ENCODE measurements around the gene TOX3. TPM values are rescaled to one million over a fixed set of nuclear protein-coding genes. Genes with fewer than 3 reads are reported as not detected.

The TOX3 gene
- total and polyA plus RNA-seq, 2 of the 13 experiments (the other 11 are each of a cell fraction or from before 2014, with no cell fraction given), result 14.5 to 98.6 TPM

DNA sequence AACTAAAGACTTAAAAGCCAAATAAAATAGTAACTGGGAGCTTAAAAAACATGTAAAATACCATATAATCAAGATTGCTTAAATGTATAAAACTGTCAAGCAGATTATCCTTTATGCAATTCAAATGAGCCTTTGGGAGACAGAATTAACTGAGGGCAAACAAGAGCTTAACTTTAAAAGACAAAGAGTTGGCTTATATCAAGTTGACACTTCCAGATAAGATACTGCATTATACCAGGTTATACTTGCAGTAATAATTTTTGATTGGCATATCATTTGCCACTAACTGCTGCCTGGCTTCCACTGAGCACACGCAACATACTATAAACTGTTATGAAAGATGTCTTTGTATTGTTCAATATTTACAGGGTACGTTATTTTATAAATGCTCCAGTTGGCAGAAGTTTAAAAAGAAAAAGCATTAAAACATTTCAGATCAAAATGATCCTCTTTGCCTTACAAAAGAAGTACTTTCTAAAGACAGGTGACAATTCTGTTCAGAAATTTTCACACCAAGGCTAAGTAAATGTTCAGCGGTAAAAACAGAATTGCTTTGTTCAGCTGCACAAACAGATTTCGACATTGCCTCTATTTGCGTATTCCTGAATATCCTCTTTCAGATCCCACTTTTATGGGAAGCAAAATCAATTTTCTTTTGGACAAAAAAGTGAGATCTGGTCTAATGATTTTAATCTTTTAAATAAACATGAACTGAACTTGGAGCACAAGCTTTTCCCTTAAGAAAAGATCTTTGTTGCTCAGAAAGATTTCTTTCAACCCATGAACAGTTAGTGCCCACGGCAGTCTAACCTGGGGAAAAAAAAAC is 50.7 kb downstream of the TOX3 start (continued):
- TF ChIP-seq PRDM15 (CRISPR knock-in tag; IDR thresholded peaks at IDR 0.05) (no peak), SKI (IDR thresholded peaks at IDR 0.05; ENCODE audit: partially characterized antibody) (peak; percentile 71), ZNF180 (CRISPR knock-in tag; IDR thresholded peaks at IDR 0.05; ENCODE audit: borderline replicate concordance, low read depth) (no peak), JUN (CRISPR knock-in tag; IDR thresholded peaks at IDR 0.05) (no peak), ZNF460 (CRISPR knock-in tag; IDR thresholded peaks at IDR 0.05; ENCODE audit: borderline replicate concordance) (no peak; the same call in 1 of the 2 replicates), HNF1B (CRISPR knock-in tag; IDR thresholded peaks at IDR 0.05) (no peak), ZNF329 (CRISPR knock-in tag; IDR thresholded peaks at IDR 0.05; ENCODE audit: low read depth) (no peak), ESRRA (CRISPR knock-in tag; IDR thresholded peaks at IDR 0.05; ENCODE audit: low read depth) (no peak), ZNF672 (CRISPR knock-in tag; IDR thresholded peaks at IDR 0.05) (no peak), ZBTB21 (CRISPR knock-in tag; IDR thresholded peaks at IDR 0.05) (0 out of 2 replicates have a peak, but pooled peaks have one; percentile 22), NKX3-1 (CRISPR knock-in tag; IDR thresholded peaks at IDR 0.05) (peak; percentile 77; the same call in 1 of the 2 replicates), FOXP1 (IDR thresholded peaks at IDR 0.05) (peak; percentile 73), FOXP1 (CRISPR knock-in tag; IDR thresholded peaks at IDR 0.05) (peak; percentile 98), ZNF768 (CRISPR knock-in tag; IDR thresholded peaks at IDR 0.05) (no peak), JUND (CRISPR knock-in tag; IDR thresholded peaks at IDR 0.05) (no peak), SMC3 (IDR thresholded peaks at IDR 0.05; ENCODE audit: low read length) (peak; percentile 43), ZNF558 (CRISPR knock-in tag; IDR thresholded peaks at IDR 0.05; ENCODE audit: borderline replicate concordance) (no peak), STAT6 (CRISPR knock-in tag; IDR thresholded peaks at IDR 0.05; ENCODE audit: borderline replicate concordance) (peak; percentile 56; the same call in 1 of the 2 replicates)
- TF ChIP-seq, protein P1, sequence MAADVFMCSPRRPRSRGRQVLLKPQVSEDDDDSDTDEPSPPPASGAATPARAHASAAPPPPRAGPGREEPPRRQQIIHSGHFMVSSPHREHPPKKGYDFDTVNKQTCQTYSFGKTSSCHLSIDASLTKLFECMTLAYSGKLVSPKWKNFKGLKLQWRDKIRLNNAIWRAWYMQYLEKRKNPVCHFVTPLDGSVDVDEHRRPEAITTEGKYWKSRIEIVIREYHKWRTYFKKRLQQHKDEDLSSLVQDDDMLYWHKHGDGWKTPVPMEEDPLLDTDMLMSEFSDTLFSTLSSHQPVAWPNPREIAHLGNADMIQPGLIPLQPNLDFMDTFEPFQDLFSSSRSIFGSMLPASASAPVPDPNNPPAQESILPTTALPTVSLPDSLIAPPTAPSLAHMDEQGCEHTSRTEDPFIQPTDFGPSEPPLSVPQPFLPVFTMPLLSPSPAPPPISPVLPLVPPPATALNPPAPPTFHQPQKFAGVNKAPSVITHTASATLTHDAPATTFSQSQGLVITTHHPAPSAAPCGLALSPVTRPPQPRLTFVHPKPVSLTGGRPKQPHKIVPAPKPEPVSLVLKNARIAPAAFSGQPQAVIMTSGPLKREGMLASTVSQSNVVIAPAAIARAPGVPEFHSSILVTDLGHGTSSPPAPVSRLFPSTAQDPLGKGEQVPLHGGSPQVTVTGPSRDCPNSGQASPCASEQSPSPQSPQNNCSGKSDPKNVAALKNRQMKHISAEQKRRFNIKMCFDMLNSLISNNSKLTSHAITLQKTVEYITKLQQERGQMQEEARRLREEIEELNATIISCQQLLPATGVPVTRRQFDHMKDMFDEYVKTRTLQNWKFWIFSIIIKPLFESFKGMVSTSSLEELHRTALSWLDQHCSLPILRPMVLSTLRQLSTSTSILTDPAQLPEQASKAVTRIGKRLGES (CRISPR knock-in tag; IDR thresholded peaks at IDR 0.05; ENCODE audit: borderline replicate concordance), result no peak
